ENCODE data around the gene LRRC8E. TPM values are rescaled to one million over a fixed set of nuclear protein-coding genes. Genes with fewer than 3 reads are reported as not detected.

LRRC8E gene
- total and polyA plus RNA-seq, 8 donors, result 0.58 to 12.5 (median 2.1) TPM; not detected in 1

DNA sequence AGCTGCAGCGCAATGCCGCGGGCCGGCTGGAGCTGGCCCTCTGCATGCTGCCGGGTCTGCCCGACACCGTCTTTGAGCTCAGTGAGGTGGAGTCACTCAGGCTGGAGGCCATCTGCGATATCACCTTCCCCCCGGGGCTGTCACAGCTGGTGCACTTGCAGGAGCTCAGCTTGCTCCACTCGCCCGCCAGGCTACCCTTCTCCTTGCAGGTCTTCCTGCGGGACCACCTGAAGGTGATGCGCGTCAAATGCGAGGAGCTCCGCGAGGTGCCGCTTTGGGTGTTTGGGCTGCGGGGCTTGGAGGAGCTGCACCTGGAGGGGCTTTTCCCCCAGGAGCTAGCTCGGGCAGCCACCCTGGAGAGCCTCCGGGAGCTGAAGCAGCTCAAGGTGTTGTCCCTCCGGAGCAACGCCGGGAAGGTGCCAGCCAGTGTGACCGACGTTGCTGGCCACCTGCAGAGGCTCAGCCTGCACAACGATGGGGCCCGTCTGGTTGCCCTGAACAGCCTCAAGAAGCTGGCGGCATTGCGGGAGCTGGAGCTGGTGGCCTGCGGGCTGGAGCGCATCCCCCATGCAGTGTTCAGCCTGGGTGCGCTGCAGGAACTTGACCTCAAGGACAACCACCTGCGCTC is 11.6 kb downstream of the LRRC8E start:
- 92 to 95% (median 93%) methylated on average over 20 to 34 of the region's 34 CpGs for WGBS, 5 donors
- intact Hi-C loops (cut with DNase I; ENCODE audit: low total_unique reads), result no loop called here

DNA sequence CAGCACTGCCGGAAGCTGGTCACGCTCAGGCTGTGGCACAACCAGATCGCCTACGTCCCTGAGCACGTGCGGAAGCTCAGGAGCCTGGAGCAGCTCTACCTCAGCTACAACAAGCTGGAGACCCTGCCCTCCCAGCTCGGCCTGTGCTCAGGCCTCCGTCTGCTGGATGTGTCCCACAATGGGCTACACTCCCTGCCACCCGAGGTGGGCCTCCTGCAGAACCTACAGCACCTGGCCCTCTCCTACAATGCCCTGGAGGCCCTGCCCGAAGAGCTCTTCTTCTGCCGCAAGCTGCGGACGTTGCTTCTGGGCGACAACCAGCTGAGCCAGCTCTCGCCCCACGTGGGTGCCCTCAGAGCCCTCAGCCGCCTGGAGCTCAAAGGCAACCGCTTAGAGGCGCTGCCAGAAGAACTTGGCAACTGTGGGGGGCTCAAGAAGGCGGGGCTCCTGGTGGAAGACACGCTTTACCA is 12.1 kb downstream of the LRRC8E start:
- TF ChIP-seq POLR2AphosphoS5 (IDR thresholded peaks at IDR 0.05), result no peak
- no peak for TF ChIP-seq EP300 (IDR thresholded peaks at IDR 0.05)
- TF ChIP-seq CTCF (IDR thresholded peaks at IDR 0.05), result no peak
- TF ChIP-seq POLR2A (IDR thresholded peaks at IDR 0.05), result no peak
- peaks cover 16 to 26% (median 22%) of the 10 kb centered on the region in 4 donors for H3K4me1 ChIP-seq
- H3K36me3 ChIP-seq, result peaks cover 0 to 22% (median 16%) of the 10 kb centered on the region in 4 donors
- H3K9me3 ChIP-seq, result no peaks in the 10 kb centered on the region
- no peak for DNase-seq
- H3K27me3 ChIP-seq, result peaks cover 0 to 2% (median 0%) of the 10 kb centered on the region in 3 donors
- no peak overlapping the region for H3K27ac ChIP-seq
- intact Hi-C loops (cut with DNase I; ENCODE audit: low total_unique reads), result no loop called here
- 72 to 87% (median 85%) methylated on average over 13 to 21 of the region's 21 CpGs for WGBS, 5 donors
- no peak overlapping the region for H3K4me3 ChIP-seq

More for the DNA sequence above, 11.6 kb downstream of the LRRC8E start:
- DNase-seq, result no peak
- H3K4me3 ChIP-seq, result no peak overlapping the region
- TF ChIP-seq POLR2AphosphoS5 (IDR thresholded peaks at IDR 0.05) (no peak), EP300 (IDR thresholded peaks at IDR 0.05) (no peak), POLR2A (IDR thresholded peaks at IDR 0.05) (no peak), CTCF (IDR thresholded peaks at IDR 0.05) (no peak)
- peaks cover 10 to 23% (median 21%) of the 10 kb centered on the region in 4 donors for H3K4me1 ChIP-seq
- H3K27ac ChIP-seq, result no peak overlapping the region
- H3K36me3 ChIP-seq, result peaks cover 0 to 20% (median 12%) of the 10 kb centered on the region in 4 donors
- H3K27me3 ChIP-seq, result peaks cover 0 to 8% (median 0%) of the 10 kb centered on the region in 3 donors
- H3K9me3 ChIP-seq, result no peaks in the 10 kb centered on the region

DNA sequence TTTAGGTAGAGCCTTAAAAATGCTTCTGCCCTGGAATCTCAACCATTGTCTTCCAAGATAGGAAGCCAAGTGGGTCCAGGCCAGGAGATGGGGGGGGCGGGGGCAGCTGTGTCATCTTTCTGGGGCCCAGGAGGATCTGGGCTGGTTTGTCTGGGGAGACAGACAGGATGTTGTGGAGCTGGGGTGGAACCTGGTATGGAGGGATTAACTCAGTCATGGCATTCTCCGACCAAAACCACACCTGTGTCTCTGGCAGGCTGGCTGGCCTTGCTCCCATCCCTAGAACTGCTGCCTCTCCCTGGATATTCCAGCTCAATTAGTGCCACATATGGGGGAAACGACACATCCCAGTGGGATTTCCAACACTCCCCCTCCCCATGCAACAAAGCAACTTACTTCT is 12.6 kb downstream of the LRRC8E start:
- no peak overlapping the region for H3K27ac ChIP-seq
- DNase-seq, result no peak
- TF ChIP-seq POLR2AphosphoS5 (IDR thresholded peaks at IDR 0.05) (no peak), EP300 (IDR thresholded peaks at IDR 0.05) (no peak), POLR2A (IDR thresholded peaks at IDR 0.05) (no peak), CTCF (IDR thresholded peaks at IDR 0.05) (no peak)
- intact Hi-C loops (cut with DNase I; ENCODE audit: low total_unique reads), result no loop called here
- 83 to 86% (median 84%) methylated on average over 3 of the region's 3 CpGs for WGBS, 5 donors
- H3K4me1 ChIP-seq, result peaks cover 21 to 31% (median 27%) of the 10 kb centered on the region in 4 donors
- H3K9me3 ChIP-seq, result no peaks in the 10 kb centered on the region
- H3K27me3 ChIP-seq, result no peaks in the 10 kb centered on the region
- peaks cover under 1 to 27% (median 21%) of the 10 kb centered on the region in 4 donors for H3K36me3 ChIP-seq
- H3K4me3 ChIP-seq, result no peak overlapping the region

DNA sequence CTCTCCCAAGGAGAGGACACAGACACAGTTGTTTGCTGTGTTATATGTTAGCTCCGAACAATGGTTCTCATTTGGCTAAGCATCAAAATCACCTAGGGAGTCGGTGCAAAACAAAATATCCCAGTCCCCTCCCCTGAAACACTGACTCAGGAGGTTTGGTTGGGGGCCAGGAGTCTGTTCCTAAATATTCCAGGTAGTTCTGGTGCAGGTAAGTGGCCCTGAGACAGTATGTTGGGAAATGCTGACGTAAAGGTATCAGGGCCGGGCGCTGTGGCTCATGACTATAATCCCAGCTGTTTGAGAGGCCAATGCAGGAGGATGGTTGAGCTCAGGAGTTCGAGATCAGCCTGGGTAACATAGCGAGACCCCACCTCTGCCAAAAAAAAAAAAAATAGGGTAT is 13.0 kb downstream of the LRRC8E start:
- H3K36me3 ChIP-seq, result peaks cover 5 to 31% (median 25%) of the 10 kb centered on the region in 4 donors
- no peak for DNase-seq
- peaks cover 25 to 35% (median 31%) of the 10 kb centered on the region in 4 donors for H3K4me1 ChIP-seq
- H3K27me3 ChIP-seq, result no peaks in the 10 kb centered on the region
- H3K4me3 ChIP-seq, result no peak overlapping the region
- 83 to 90% (median 89%) methylated on average over 7 of the region's 7 CpGs for WGBS, 5 donors
- TF ChIP-seq POLR2A (IDR thresholded peaks at IDR 0.05) (no peak), EP300 (IDR thresholded peaks at IDR 0.05) (no peak), CTCF (IDR thresholded peaks at IDR 0.05) (no peak), POLR2AphosphoS5 (IDR thresholded peaks at IDR 0.05) (no peak)
- intact Hi-C loops (cut with DNase I; ENCODE audit: low total_unique reads), result no loop called here
- no peak overlapping the region for H3K27ac ChIP-seq
- H3K9me3 ChIP-seq, result no peaks in the 10 kb centered on the region

Measured in stomach (tissue), 9 donors.